Neural cell (in vitro differentiated cells): ENCODE data around the gene KCNH2.

Experiments
- CTCF ChIP-seq: fragments of 450-650 bp; IDR thresholded peaks from 2 replicates; pipeline ENCODE4 v1.5.1; 2014; ENCODE audit warnings: antibody characterized with exemption, mild to moderate bottlenecking, moderate library complexity; ENCODE audit not compliant: poor library complexity, severe bottlenecking
- MXI1 ChIP-seq: fragments of 450-650 bp; conservative IDR thresholded peaks from 2 replicates; pipeline ENCODE4 v1.6.1; 2014; ENCODE audit warnings: antibody characterized with exemption, mild to moderate bottlenecking; ENCODE audit not compliant: poor library complexity, severe bottlenecking
- POLR2AphosphoS5 ChIP-seq: IDR thresholded peaks from 2 replicates; pipeline ENCODE4 v1.6.1; 2012
- RAD21 ChIP-seq: fragments of 450-650 bp; conservative IDR thresholded peaks from 2 replicates; pipeline ENCODE4 v1.6.1; 2014; ENCODE audit warnings: antibody characterized with exemption, mild to moderate bottlenecking, moderate library complexity
- REST ChIP-seq: IDR thresholded peaks from 2 replicates; pipeline ENCODE4 v1.6.1; 2012; ENCODE audit warnings: borderline replicate concordance
- TAF1 ChIP-seq: IDR thresholded peaks from 2 replicates; pipeline ENCODE4 v1.6.1; 2012; ENCODE audit warnings: low read depth

- TF ChIP-seq POLR2AphosphoS5 = no peak
- TF ChIP-seq RAD21 = no peak
- TF ChIP-seq CTCF = no peak
- no peak for TF ChIP-seq TAF1
- TF ChIP-seq REST = no peak
- TF ChIP-seq MXI1 = no peak
Measured at GRCh38 chr7:150966002-150966401, 12.1 kb downstream of the KCNH2 start.
